ENCODE results near the gene WDR27. TPM values are rescaled to one million over a fixed set of nuclear protein-coding genes. Genes with fewer than 3 reads are reported as not detected.

WDR27 gene
- total and polyA plus RNA-seq, 10 of the 15 experiments (the other 5 are each of a cell fraction or from before 2014, with no cell fraction given) = 1.9 to 33.2 (median 19.0) TPM

DNA sequence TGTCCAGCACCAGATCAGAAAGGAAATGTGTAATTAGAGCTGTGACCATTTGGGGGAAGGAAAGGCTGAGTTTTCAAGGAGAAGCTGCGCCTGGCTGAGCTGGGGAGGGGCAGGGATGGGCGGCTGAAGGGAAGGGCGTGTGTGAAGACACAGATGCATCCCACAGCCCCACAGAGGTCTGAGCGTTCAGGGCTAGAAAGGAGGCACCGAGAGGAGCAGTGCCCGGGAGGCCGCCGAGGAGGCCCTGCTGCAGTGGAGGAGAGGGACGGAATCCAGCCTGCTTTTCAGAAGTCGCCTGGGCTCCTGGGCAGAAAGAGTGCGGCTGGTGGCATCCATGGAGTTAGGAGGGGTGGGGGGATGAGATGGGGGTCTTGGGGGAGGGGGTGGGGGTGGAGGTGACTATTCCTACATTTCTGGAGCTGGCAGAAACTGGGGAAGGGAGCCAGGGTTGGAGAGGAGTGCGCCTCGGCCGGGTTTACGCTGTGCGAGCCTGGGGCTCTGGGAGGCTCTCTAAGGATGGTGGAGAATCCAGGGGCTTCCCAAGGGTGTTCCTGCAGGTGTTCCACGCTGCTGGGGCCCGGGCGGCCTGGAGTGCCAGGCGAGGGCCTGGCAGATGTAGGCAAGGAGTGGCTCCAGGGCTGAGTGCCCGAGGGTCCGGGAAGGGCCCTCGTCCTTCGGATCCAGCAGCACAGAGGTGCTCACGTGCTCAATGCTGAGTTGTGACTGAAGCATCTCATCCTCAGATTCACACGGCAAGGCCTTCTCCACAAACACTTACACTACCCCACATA is 41.8 kb downstream of the WDR27 start:
- in situ Hi-C loops (cut with MboI) (no loop called here), intact Hi-C loops (cut with micrococcal nuclease; ENCODE audit: unreplicated experiment) (no loop called here)
- H3K9me3 ChIP-seq (replicated peaks; ENCODE audit: control insufficient read depth, insufficient read depth, low read length) = no peaks in the 10 kb centered on the region
- no peak overlapping the region for H3K27ac ChIP-seq (ENCODE audit: control insufficient read depth, insufficient read depth)
- no peak overlapping the region for H3K4me2 ChIP-seq (ENCODE audit: control insufficient read depth, insufficient read depth)
- no peak overlapping the region for H2AFZ ChIP-seq (ENCODE audit: control insufficient read depth, low read depth, low read length)
- no peaks in the 10 kb centered on the region for H3K27me3 ChIP-seq (replicated peaks in 1 of 2; ENCODE audit: control insufficient read depth in 2 of 2, insufficient read depth in 2 of 2, low read length in 1 of 2)
- H3K36me3 ChIP-seq (ENCODE audit: control insufficient read depth in 2 of 2, insufficient read depth in 2 of 2, low read length in 1 of 2) = peaks cover 3% of the 10 kb centered on the region in 2 experiments; a peak in 2 of 4 replicates
- RAD21 ChIA-PET (ENCODE audit: unreplicated experiment) = no interaction called here
- no peak for FAIRE-seq
- no TSS peak for BruUV-seq (replicated peaks)
- H3K79me2 ChIP-seq (ENCODE audit: control insufficient read depth, insufficient read depth, low read length) = no peaks in the 10 kb centered on the region
- WGBS (ENCODE audit: insufficient coverage, insufficient replicate concordance, low lambda C conversion rate, missing lambda C conversion rate) = 97% methylated on average over 15 of the region's 26 CpGs
- H3K9ac ChIP-seq (ENCODE audit: control insufficient read depth, insufficient read depth, low read length) = no peak overlapping the region
- H4K20me1 ChIP-seq (ENCODE audit: control insufficient read depth, insufficient read depth) = no peaks in the 10 kb centered on the region
- no peak overlapping the region for H3K4me3 ChIP-seq
- SMC1A ChIA-PET (ENCODE audit: uncharacterized antibody, unreplicated experiment) = no interaction called here
- POLR2A ChIA-PET = no interaction called here
- ATAC-seq = no peak
- CTCF ChIA-PET = no interaction called here
- no peak for DNase-seq (ENCODE audit: low read depth, low spot score)
- no peaks in the 10 kb centered on the region for H3K4me1 ChIP-seq (ENCODE audit: control insufficient read depth, insufficient read depth, low read length)
- TF ChIP-seq, protein P1, sequence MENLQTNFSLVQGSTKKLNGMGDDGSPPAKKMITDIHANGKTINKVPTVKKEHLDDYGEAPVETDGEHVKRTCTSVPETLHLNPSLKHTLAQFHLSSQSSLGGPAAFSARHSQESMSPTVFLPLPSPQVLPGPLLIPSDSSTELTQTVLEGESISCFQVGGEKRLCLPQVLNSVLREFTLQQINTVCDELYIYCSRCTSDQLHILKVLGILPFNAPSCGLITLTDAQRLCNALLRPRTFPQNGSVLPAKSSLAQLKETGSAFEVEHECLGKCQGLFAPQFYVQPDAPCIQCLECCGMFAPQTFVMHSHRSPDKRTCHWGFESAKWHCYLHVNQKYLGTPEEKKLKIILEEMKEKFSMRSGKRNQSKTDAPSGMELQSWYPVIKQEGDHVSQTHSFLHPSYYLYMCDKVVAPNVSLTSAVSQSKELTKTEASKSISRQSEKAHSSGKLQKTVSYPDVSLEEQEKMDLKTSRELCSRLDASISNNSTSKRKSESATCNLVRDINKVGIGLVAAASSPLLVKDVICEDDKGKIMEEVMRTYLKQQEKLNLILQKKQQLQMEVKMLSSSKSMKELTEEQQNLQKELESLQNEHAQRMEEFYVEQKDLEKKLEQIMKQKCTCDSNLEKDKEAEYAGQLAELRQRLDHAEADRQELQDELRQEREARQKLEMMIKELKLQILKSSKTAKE (IDR thresholded peaks at IDR 0.05; ENCODE audit: low read depth, poor library complexity, severe bottlenecking) = no peak
- TF ChIP-seq, protein P2, sequence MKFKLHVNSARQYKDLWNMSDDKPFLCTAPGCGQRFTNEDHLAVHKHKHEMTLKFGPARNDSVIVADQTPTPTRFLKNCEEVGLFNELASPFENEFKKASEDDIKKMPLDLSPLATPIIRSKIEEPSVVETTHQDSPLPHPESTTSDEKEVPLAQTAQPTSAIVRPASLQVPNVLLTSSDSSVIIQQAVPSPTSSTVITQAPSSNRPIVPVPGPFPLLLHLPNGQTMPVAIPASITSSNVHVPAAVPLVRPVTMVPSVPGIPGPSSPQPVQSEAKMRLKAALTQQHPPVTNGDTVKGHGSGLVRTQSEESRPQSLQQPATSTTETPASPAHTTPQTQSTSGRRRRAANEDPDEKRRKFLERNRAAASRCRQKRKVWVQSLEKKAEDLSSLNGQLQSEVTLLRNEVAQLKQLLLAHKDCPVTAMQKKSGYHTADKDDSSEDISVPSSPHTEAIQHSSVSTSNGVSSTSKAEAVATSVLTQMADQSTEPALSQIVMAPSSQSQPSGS (IDR thresholded peaks at IDR 0.05; ENCODE audit: low read length) = no peak
- no peak for TF ChIP-seq NFYB (IDR thresholded peaks at IDR 0.05; ENCODE audit: insufficient read depth, low read depth, low read length)
- TF ChIP-seq, protein P3, sequence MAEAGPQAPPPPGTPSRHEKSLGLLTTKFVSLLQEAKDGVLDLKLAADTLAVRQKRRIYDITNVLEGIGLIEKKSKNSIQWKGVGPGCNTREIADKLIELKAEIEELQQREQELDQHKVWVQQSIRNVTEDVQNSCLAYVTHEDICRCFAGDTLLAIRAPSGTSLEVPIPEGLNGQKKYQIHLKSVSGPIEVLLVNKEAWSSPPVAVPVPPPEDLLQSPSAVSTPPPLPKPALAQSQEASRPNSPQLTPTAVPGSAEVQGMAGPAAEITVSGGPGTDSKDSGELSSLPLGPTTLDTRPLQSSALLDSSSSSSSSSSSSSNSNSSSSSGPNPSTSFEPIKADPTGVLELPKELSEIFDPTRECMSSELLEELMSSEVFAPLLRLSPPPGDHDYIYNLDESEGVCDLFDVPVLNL (IDR thresholded peaks at IDR 0.05; ENCODE audit: low read depth, low read length) = no peak
- TF ChIP-seq, protein P4, sequence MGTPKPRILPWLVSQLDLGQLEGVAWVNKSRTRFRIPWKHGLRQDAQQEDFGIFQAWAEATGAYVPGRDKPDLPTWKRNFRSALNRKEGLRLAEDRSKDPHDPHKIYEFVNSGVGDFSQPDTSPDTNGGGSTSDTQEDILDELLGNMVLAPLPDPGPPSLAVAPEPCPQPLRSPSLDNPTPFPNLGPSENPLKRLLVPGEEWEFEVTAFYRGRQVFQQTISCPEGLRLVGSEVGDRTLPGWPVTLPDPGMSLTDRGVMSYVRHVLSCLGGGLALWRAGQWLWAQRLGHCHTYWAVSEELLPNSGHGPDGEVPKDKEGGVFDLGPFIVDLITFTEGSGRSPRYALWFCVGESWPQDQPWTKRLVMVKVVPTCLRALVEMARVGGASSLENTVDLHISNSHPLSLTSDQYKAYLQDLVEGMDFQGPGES (IDR thresholded peaks at IDR 0.05) = no peak
- no peak for TF ChIP-seq TCF12 (IDR thresholded peaks at IDR 0.05; ENCODE audit: low read depth, low read length)
- TF ChIP-seq MYB (IDR thresholded peaks at IDR 0.05; ENCODE audit: borderline replicate concordance, low read depth, low read length) = no peak
- TF ChIP-seq RCOR1 (conservative IDR thresholded peaks at IDR 0.05; ENCODE audit: low read depth, low read length) = no peak
- no peak for TF ChIP-seq BRCA1 (IDR thresholded peaks at IDR 0.05; ENCODE audit: low read depth, low read length)
- TF ChIP-seq, protein P5, sequence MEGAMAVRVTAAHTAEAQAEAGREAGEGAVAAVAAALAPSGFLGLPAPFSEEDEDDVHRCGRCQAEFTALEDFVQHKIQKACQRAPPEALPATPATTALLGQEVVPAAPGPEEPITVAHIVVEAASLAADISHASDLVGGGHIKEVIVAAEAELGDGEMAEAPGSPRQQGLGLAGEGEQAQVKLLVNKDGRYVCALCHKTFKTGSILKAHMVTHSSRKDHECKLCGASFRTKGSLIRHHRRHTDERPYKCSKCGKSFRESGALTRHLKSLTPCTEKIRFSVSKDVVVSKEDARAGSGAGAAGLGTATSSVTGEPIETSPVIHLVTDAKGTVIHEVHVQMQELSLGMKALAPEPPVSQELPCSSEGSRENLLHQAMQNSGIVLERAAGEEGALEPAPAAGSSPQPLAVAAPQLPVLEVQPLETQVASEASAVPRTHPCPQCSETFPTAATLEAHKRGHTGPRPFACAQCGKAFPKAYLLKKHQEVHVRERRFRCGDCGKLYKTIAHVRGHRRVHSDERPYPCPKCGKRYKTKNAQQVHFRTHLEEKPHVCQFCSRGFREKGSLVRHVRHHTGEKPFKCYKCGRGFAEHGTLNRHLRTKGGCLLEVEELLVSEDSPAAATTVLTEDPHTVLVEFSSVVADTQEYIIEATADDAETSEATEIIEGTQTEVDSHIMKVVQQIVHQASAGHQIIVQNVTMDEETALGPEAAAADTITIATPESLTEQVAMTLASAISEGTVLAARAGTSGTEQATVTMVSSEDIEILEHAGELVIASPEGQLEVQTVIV (IDR thresholded peaks at IDR 0.05; ENCODE audit: borderline replicate concordance, partially characterized antibody) = no peak
- TF ChIP-seq CBFB (IDR thresholded peaks at IDR 0.05; ENCODE audit: low read depth) = no peak
- TF ChIP-seq ZNF384 (IDR thresholded peaks at IDR 0.05; ENCODE audit: borderline replicate concordance, low read depth, low read length) = no peak
- no peak for TF ChIP-seq WRNIP1 (IDR thresholded peaks at IDR 0.05; ENCODE audit: borderline replicate concordance, low read depth, low read length)
- no peak for TF ChIP-seq FOXM1 (IDR thresholded peaks at IDR 0.05; ENCODE audit: low read depth, low read length)
- TF ChIP-seq CREM (IDR thresholded peaks at IDR 0.05; ENCODE audit: low read depth) = no peak
- TF ChIP-seq HDAC2 (IDR thresholded peaks at IDR 0.05) = no peak
